Measurements from ENCODE around the gene FTCD.
"Not testable (repeated sequence)": the region's sequence is repeated elsewhere in the genome, so short reads cannot be mapped to it uniquely, and the experiment has no call there.

The FTCD gene

DNA sequence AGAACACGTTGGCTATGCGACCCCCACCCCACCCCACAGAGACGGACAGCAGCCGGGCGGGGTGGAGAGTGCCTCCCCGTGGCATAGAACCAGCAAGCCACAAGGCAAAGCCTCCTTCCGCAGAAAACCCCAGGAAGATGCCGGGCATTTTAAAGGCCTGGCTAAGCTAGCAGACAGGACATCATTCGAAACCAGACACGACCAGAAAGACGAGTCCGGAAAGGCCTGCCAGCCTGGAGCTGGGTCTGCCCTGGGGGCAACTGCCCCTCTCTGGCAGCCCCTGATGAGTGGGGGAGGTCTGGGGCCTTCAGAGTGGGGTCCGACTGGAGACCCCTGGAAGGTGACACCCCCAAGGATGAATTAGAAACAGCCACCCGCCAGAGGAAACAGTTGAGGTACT is 8.5 kb downstream of the FTCD start:
- DNase-seq = no peak
- no peak for TF ChIP-seq POLR2A (IDR thresholded peaks at IDR 0.05; ENCODE audit: low read length)
- TF ChIP-seq GATA1 (IDR thresholded peaks at IDR 0.05; ENCODE audit: low read depth, low read length) = no peak

GRCh38 chr21:46145840-46146691 is 9.3 kb downstream of the FTCD start:
- TF ChIP-seq POLR2A (IDR thresholded peaks at IDR 0.05; ENCODE audit: low read length) = no peak
- TF ChIP-seq GATA1 (IDR thresholded peaks at IDR 0.05; ENCODE audit: low read depth, low read length) = no peak
- no peak for DNase-seq

- no peak for DNase-seq
- TF ChIP-seq POLR2A (IDR thresholded peaks at IDR 0.05; ENCODE audit: low read length) (no peak), GATA1 (IDR thresholded peaks at IDR 0.05; ENCODE audit: low read depth, low read length) (no peak)
Measured at GRCh38 chr21:46145159-46145839, 10.1 kb downstream of the FTCD start.

- TF ChIP-seq POLR2A (IDR thresholded peaks at IDR 0.05; ENCODE audit: low read length) (no peak), GATA1 (IDR thresholded peaks at IDR 0.05; ENCODE audit: low read depth, low read length) (no peak)
- peak in 1 of 2 experiments; percentile 44 for DNase-seq
Measured at GRCh38 chr21:46144464-46145070, 10.8 kb downstream of the FTCD start.

DNA sequence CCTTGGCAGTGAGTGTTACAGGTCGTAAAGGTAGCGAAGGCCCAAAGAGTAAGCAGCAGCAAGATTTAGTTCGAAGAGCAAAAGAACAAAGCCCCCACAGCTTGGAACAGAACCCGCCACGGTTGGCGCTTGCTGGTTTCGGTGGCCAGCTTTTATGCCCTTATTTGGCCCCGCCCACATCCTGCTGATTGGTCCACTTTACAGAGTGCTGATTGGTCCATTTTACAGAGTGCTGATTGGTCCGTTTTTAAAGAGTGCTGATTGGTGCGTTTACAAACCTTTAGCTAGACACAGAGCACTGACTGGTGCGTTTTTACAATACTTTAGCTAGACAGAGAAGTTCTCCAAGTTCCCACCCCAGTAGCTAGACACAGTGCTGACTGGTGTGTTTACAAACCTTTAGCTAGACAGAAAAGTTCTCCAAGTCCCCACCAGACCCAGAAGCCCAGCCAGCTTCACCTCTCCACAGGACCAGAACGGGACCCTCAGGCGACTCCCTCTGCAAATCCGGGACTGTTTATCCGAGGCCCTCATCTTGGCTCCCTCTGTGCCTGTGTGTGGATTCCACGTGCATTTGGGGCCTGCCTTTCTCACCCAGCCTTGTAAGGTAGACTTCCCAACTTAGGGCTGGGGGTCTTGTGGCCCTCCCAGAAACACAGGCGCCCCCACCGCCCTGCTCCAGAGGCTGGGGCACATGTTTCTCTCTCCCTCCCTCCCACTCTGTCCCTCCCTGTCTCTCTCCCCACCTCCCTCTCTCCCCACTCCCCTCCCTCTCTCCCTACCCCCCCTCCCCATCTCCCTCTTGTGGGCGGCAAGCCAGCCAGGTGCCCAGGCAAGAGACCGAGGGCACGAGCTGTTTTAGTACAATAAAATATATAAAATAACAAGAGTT is 12.6 kb downstream of the FTCD start:
- DNase-seq = peak in 1 of 2 experiments; percentile 18
- TF ChIP-seq POLR2A (IDR thresholded peaks at IDR 0.05; ENCODE audit: low read length) = no peak
- TF ChIP-seq GATA1 (IDR thresholded peaks at IDR 0.05; ENCODE audit: low read depth, low read length) = no peak

- no peak for TF ChIP-seq POLR2A (IDR thresholded peaks at IDR 0.05; ENCODE audit: low read length)
- TF ChIP-seq GATA1 (IDR thresholded peaks at IDR 0.05; ENCODE audit: low read depth, low read length) = no peak
- no peak for DNase-seq
Measured at GRCh38 chr21:46141767-46142581, 13.4 kb downstream of the FTCD start.

GRCh38 chr21:46140352-46141003 is 14.9 kb downstream of the FTCD start:
- DNase-seq = not testable (repeated sequence)

GRCh38 chr21:46139686-46140085 is 15.7 kb downstream of the FTCD start:
- no peak for DNase-seq
- TF ChIP-seq POLR2A (IDR thresholded peaks at IDR 0.05; ENCODE audit: low read length) (no peak), GATA1 (IDR thresholded peaks at IDR 0.05; ENCODE audit: low read depth, low read length) (no peak)

GRCh38 chr21:46138383-46138970 is 16.9 kb downstream of the FTCD start:
- no peak for DNase-seq
- TF ChIP-seq POLR2A (IDR thresholded peaks at IDR 0.05; ENCODE audit: low read length) = no peak

- TF ChIP-seq POLR2A (IDR thresholded peaks at IDR 0.05; ENCODE audit: low read length) (no peak), GATA1 (IDR thresholded peaks at IDR 0.05; ENCODE audit: low read depth, low read length) (no peak)
- no peak for DNase-seq
Measured at GRCh38 chr21:46137908-46138307, 17.5 kb downstream of the FTCD start.

DNA sequence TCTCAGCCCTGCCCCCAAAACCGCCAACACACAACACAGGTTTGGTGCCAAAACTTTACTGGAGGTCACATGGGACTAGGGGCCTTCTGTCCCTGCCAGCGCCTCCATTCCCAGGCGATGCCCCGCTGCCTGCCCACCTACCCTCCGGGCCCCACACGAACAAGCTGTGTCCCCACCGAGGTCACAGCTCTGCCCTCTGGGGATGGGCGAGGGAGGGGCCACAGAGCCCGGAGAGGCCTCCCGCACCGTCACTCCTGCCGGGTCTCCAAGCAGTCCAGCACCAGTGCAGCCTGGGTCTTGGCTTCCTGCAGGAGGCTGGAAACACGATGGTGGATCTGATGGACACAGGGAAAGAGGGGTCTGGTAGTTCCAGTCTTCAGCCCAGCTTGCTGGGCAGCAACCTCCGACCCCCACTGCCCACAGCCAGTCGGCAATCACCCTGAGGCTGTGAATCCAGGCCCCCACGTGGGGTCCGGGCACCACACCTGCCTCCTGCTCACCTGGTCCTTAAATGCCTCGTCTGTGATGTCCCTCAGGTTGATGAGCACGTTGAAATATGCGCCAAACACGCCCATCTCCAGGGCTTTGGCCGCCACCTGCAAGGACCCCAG is 18.5 kb downstream of the FTCD start:
- no peak for TF ChIP-seq POLR2A (IDR thresholded peaks at IDR 0.05; ENCODE audit: low read length)
- no peak for TF ChIP-seq GATA1 (IDR thresholded peaks at IDR 0.05; ENCODE audit: low read depth, low read length)
- DNase-seq = no peak
